Hepatocyte (in vitro differentiated cells): ENCODE data around the gene MYO3B.

Experiments
- EZH2 ChIP-seq: fragments of 200-600 bp; sonication (generic); IDR thresholded peaks from 2 replicates; pipeline ENCODE4 v1.6.1; 2016; ENCODE audit warnings: antibody characterized with exemption, mild to moderate bottlenecking, borderline replicate concordance
- EZH2phosphoT487 ChIP-seq: fragments of 200-600 bp; sonication (generic); IDR thresholded peaks from one replicate; pipeline ENCODE4 v1.6.1; 2018; ENCODE audit warnings: antibody characterized with exemption, mild to moderate bottlenecking, low read depth, moderate library complexity; ENCODE audit not compliant: unreplicated experiment, severe bottlenecking
- TF ChIP-seq, protein P1 (sequence below): fragments of 200-600 bp; sonication (generic); IDR thresholded peaks from 2 replicates; pipeline ENCODE4 v1.5.1; 2016; ENCODE audit warnings: antibody characterized with exemption, mild to moderate bottlenecking; ENCODE audit not compliant: poor library complexity

DNA sequence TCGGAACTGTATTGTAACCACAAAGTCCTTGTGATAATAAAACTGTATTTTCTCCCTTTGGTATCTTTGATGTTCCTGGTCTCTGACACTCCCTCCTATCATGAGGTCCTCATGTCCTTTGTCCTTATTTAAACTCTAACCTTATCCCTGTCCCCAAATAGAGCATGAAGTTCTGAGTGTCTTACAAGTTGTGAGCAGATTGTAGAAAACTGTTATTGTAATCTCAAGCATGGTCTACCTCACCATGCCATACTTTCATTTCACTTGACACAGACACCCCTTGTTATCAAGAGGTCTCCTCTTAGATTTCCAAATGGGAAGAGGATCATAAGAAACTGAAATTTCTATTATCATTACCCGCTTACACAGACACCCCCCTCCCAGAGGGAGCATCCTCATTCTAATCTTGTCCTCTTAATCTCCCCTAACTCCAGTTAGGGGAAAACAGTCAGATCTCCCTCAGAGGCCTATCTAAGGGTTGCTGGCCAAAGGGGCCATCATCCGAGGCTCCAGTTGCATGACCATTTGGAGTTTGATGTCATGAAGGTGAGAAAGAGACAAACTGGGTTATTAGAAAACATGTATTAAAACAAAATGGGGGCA is 29.0 kb downstream of the MYO3B start:
- TF ChIP-seq, protein P1, sequence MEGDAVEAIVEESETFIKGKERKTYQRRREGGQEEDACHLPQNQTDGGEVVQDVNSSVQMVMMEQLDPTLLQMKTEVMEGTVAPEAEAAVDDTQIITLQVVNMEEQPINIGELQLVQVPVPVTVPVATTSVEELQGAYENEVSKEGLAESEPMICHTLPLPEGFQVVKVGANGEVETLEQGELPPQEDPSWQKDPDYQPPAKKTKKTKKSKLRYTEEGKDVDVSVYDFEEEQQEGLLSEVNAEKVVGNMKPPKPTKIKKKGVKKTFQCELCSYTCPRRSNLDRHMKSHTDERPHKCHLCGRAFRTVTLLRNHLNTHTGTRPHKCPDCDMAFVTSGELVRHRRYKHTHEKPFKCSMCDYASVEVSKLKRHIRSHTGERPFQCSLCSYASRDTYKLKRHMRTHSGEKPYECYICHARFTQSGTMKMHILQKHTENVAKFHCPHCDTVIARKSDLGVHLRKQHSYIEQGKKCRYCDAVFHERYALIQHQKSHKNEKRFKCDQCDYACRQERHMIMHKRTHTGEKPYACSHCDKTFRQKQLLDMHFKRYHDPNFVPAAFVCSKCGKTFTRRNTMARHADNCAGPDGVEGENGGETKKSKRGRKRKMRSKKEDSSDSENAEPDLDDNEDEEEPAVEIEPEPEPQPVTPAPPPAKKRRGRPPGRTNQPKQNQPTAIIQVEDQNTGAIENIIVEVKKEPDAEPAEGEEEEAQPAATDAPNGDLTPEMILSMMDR: no peak
- TF ChIP-seq EZH2: no peak
- TF ChIP-seq EZH2phosphoT487: no peak
